ENCODE measurements around the gene PFKFB4. TPM values are rescaled to one million over a fixed set of nuclear protein-coding genes. Genes with fewer than 3 reads are reported as not detected.
"Not testable (repeated sequence)": the region's sequence is repeated elsewhere in the genome, so short reads cannot be mapped to it uniquely, and the experiment has no call there.

Gene PFKFB4
- total and polyA plus RNA-seq, 2 of the 8 experiments (the other 6 are each of a cell fraction or from before 2014, with no cell fraction given), result 10.7 to 20.1 TPM

DNA sequence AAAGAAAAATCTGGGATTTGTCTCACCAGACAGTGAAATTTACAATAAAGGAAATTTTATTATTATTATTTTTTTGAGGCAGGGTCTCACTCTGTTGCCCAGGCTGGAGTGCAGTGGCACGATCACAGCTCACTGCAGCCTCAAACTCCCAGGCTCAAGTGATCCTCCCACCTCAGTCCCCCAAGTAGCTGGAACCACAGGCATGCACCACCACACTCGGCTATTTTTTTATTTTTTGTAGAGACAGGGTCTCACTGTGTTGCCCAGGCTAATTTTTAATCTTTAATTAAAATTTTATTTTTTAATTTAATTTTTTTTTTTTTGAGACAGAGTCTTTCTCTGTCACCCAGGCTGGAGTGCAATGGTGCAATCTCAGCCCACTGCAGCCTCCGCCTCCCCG lies 82.6 kb downstream of the PFKFB4 start:
- not testable (repeated sequence) for H3K27me3 ChIP-seq (replicated peaks in 1 of 4; ENCODE audit: control insufficient read depth in 3 of 4, extremely low read depth in 1 of 4, insufficient read depth in 3 of 4, low read length in 3 of 4); H2BK120ac ChIP-seq (replicated peaks; ENCODE audit: low read depth, low read length); H2BK15ac ChIP-seq (ENCODE audit: low read length); FAIRE-seq; H4K5ac ChIP-seq (ENCODE audit: insufficient read length, low read depth, low read length); H4K8ac ChIP-seq (ENCODE audit: extremely low read depth, insufficient read depth, low read length); H2AFZ ChIP-seq (ENCODE audit: low read length); DNase-seq (ENCODE audit: low read depth in 1 of 2, low spot score in 2 of 2); H4K91ac ChIP-seq (replicated peaks; ENCODE audit: insufficient read length, low read length); H3K18ac ChIP-seq (ENCODE audit: extremely low read depth, low read length); H3K4ac ChIP-seq (replicated peaks; ENCODE audit: insufficient read length, low read depth, low read length); H2AK5ac ChIP-seq (ENCODE audit: low read depth, low read length); H3K27ac ChIP-seq (ENCODE audit: low read depth, low read length); H4K20me1 ChIP-seq (replicated peaks in 1 of 2; ENCODE audit: control insufficient read depth in 1 of 2, insufficient read depth in 2 of 2, low read length in 2 of 2); H2BK5ac ChIP-seq (ENCODE audit: low read depth, low read length); H3K9ac ChIP-seq (replicated peaks in 1 of 4; ENCODE audit: extremely low read depth in 1 of 4, low read depth in 3 of 4, low read length in 3 of 4); H3K79me1 ChIP-seq (ENCODE audit: low read depth, low read length); H3K23me2 ChIP-seq (ENCODE audit: low read depth, low read length); H3K4me3 ChIP-seq (ENCODE audit: extremely low read depth in 1 of 4, insufficient read depth in 2 of 4, low read depth in 3 of 4, low read length in 4 of 4); H2BK12ac ChIP-seq (ENCODE audit: low read depth, low read length); H3K23ac ChIP-seq (ENCODE audit: insufficient read length); H3K14ac ChIP-seq (ENCODE audit: insufficient read length); H3K9me3 ChIP-seq (ENCODE audit: insufficient read depth in 2 of 2, low read depth in 1 of 2, low read length in 1 of 2); H2BK20ac ChIP-seq (ENCODE audit: low read length); H3K56ac ChIP-seq (replicated peaks; ENCODE audit: insufficient read length, low read depth, low read length)
- Histone ChIP-seq H3K4me1 (replicated peaks in 1 of 4; ENCODE audit: control insufficient read depth in 3 of 4, insufficient read depth in 4 of 4, low read length in 3 of 4) (peaks cover 0 to 29% (median 16%) of the 10 kb centered on the region in 4 experiments; a peak in 6 of 7 replicates), H3K79me2 (ENCODE audit: control insufficient read depth in 1 of 2, insufficient read depth in 2 of 2, low read length in 2 of 2) (peaks cover 0 to 20% of the 10 kb centered on the region in 2 experiments; a peak in 2 of 4 replicates), H3K4me2 (ENCODE audit: insufficient read depth in 1 of 2, low read depth in 2 of 2, low read length in 2 of 2) (peak overlapping the region in 1 of 2 experiments; percentile 97; a peak in 1 of 4 replicates), H3K36me3 (ENCODE audit: control insufficient read depth in 2 of 4, insufficient read depth in 4 of 4, low read length in 3 of 4) (peaks cover 0 to 12% (median 3%) of the 10 kb centered on the region in 4 experiments; a peak in 3 of 8 replicates)
- ChIA-PET POLR2A (ENCODE audit: partially characterized antibody) (interaction anchor here (0.8 to 7.6 kb wide), 24 partner anchors 9 to 242 kb away, joined by 3 to 83 read pairs (median 5); partner anchors contain the start of genes ATRIP, CCDC51, PFKFB4 and PLXNB1), CTCF (ENCODE audit: partially characterized antibody) (interaction anchor here (1.0 to 21.5 kb wide), 20 partner anchors 8 to 234 kb away, joined by 3 to 251 read pairs (median 6); partner anchors contain the start of gene SHISA5)
- WGBS, 2 experiments (ENCODE audit: extremely low coverage in 1 of 2, insufficient coverage in 1 of 2, insufficient read length in 1 of 2, insufficient replicate concordance in 2 of 2, low coverage in 1 of 2, low lambda C conversion rate in 2 of 2, missing lambda C conversion rate in 1 of 2), result 58% methylated on average over 4 of the region's 4 CpGs; no CpG with 5 or more reads in 1 of the 2 experiments

Data from H1 (cell line).